ENCODE results near the gene KRT7. TPM values are rescaled to one million over a fixed set of nuclear protein-coding genes. Genes with fewer than 3 reads are reported as not detected.
"Not testable (repeated sequence)": the region's sequence is repeated elsewhere in the genome, so short reads cannot be mapped to it uniquely, and the experiment has no call there.

The KRT7 gene
- polyA plus RNA-seq, 12 donors = 0.69 to 3.3 (median 0.81) TPM; not detected in 3

- DNase-seq = no peak
Observed at GRCh38 chr12:52254965-52255751, 22.1 kb downstream of the KRT7 start.

GRCh38 chr12:52255926-52256583 lies 23.0 kb downstream of the KRT7 start:
- no peak for DNase-seq

GRCh38 chr12:52256584-52256935 lies 23.5 kb downstream of the KRT7 start:
- no peak for DNase-seq

- no peak for DNase-seq
Observed at GRCh38 chr12:52257074-52257551, 24.1 kb downstream of the KRT7 start.

- not testable (repeated sequence) for DNase-seq
Observed at GRCh38 chr12:52257922-52258321, 24.9 kb downstream of the KRT7 start.

GRCh38 chr12:52258335-52258901 lies 25.4 kb downstream of the KRT7 start:
- peak; percentile 53 for DNase-seq

- DNase-seq = no peak
Observed at GRCh38 chr12:52259657-52260243, 26.7 kb downstream of the KRT7 start.

GRCh38 chr12:52260361-52261207 lies 27.5 kb downstream of the KRT7 start:
- no peak for DNase-seq

GRCh38 chr12:52261208-52261484 lies 28.1 kb downstream of the KRT7 start:
- no peak for DNase-seq

- DNase-seq = no peak
Observed at GRCh38 chr12:52262286-52262685, 29.2 kb downstream of the KRT7 start.

GRCh38 chr12:52263761-52264434 lies 30.9 kb downstream of the KRT7 start:
- DNase-seq = no peak

GRCh38 chr12:52264435-52264825 lies 31.4 kb downstream of the KRT7 start:
- DNase-seq = peak; percentile 66

- DNase-seq = no peak
Observed at GRCh38 chr12:52266514-52266913, 33.5 kb downstream of the KRT7 start.

GRCh38 chr12:52267266-52267665 lies 34.2 kb downstream of the KRT7 start:
- no peak for DNase-seq

GRCh38 chr12:52267699-52268098 lies 34.7 kb downstream of the KRT7 start:
- DNase-seq = no peak

- no peak for DNase-seq
Observed at GRCh38 chr12:52268212-52268611, 35.2 kb downstream of the KRT7 start.

- DNase-seq = no peak
Observed at GRCh38 chr12:52270541-52271070, 37.6 kb downstream of the KRT7 start.

- no peak for DNase-seq
Observed at GRCh38 chr12:52271158-52271557, 38.1 kb downstream of the KRT7 start.

- DNase-seq = no peak
Observed at GRCh38 chr12:52274521-52275120, 41.6 kb downstream of the KRT7 start, which contains the start of gene KRT86. Gene KRT86, plus strand, starts transcription at chr12:52274645. Its CDS starts 27,272 bp downstream, at chr12:52301917.

GRCh38 chr12:52275686-52276085 lies 42.6 kb downstream of the KRT7 start:
- no peak for DNase-seq
